HEK293T (cell line): ENCODE measurements around the gene CTDP1.

Experiments
- FOXM1 ChIP-seq: fragments of 450-650 bp; IDR thresholded peaks from 2 replicates; pipeline ENCODE4 v1.6.1; 2017; ENCODE audit warnings: mild to moderate bottlenecking, borderline replicate concordance
- LEF1 ChIP-seq: fragments of 450-650 bp; IDR thresholded peaks from 2 replicates; pipeline ENCODE4 v1.6.1; 2017; ENCODE audit warnings: mild to moderate bottlenecking, borderline replicate concordance
- PKNOX1 ChIP-seq: fragments of 450-650 bp; IDR thresholded peaks from 2 replicates; pipeline ENCODE4 v1.6.1; 2016
- TARDBP ChIP-seq: fragments of 450-650 bp; IDR thresholded peaks from 2 replicates; pipeline ENCODE4 v1.6.1; 2016

- TF ChIP-seq LEF1 (no peak), PKNOX1 (no peak), TARDBP (no peak), FOXM1 (no peak)
Observed at GRCh38 chr18:79744625-79745024, 65.0 kb downstream of the CTDP1 start.
